Transverse colon (tissue), 4 donors: ENCODE measurements around the gene RAC2. TPM values are rescaled to one million over a fixed set of nuclear protein-coding genes. Genes with fewer than 3 reads are reported as not detected.

Source experiments
- DNase-seq: peaks from one replicate; pipeline ENCODE4 v3.0.0-alpha.2; 2019
- H3K27ac ChIP-seq, 4 donors: fragments of 200-600 bp; sonication (generic); 2 replicates each; pipeline ENCODE4 v1.5.1; 2016 to 2018; ENCODE audit warnings: inconsistent platforms in 4 of 4
- H3K27me3 ChIP-seq: fragments of 200-600 bp; sonication (generic); 2 replicates; pipeline ENCODE4 v1.5.1; 2017; ENCODE audit warnings: inconsistent platforms
- H3K36me3 ChIP-seq, 4 donors: fragments of 200-600 bp; sonication (generic); 2 replicates each; pipeline ENCODE4 v1.5.1; 2017 to 2019; ENCODE audit warnings: inconsistent platforms in 4 of 4
- H3K4me1 ChIP-seq, 4 donors: fragments of 200-600 bp; sonication (generic); 2 replicates each; pipeline ENCODE4 v1.5.1; 2017 to 2020; ENCODE audit warnings: inconsistent platforms in 4 of 4
- H3K4me3 ChIP-seq, 4 donors: fragments of 200-600 bp; sonication (generic); 1 replicate in 1 of 4; 2 replicates in 3 of 4; pipeline versions ENCODE4 v1.5.1 to v1.6.1; 2017 to 2019; ENCODE audit warnings: inconsistent platforms in 4 of 4
- H3K9me3 ChIP-seq, 2 donors: fragments of 200-600 bp; sonication (generic); 2 replicates each; pipeline ENCODE4 v1.5.1; 2017 to 2019; ENCODE audit warnings: inconsistent platforms in 2 of 2
- EP300 ChIP-seq: sonication (generic); formaldehyde crosslinking; IDR thresholded peaks from one replicate; pipeline ENCODE4 v1.6.1; 2017; ENCODE audit warnings: antibody characterized with exemption, low read depth
- POLR2A ChIP-seq: fragments of 450-650 bp; IDR thresholded peaks from one replicate; pipeline ENCODE4 v1.6.1; 2016; ENCODE audit warnings: antibody characterized with exemption, mild to moderate bottlenecking, moderate library complexity
- POLR2AphosphoS5 ChIP-seq, 3 donors: sonication (generic); formaldehyde crosslinking; IDR thresholded peaks; one replicate each; pipeline ENCODE4 v1.6.1; 2016; ENCODE audit warnings: antibody characterized with exemption in 3 of 3
- WGBS, 2 donors: methylation state at CpG; one replicate each; pipeline ENCODE4 v1.1.5; 2018; ENCODE audit warnings: low coverage in 1 of 2; 5-methylcytosine and 5-hydroxymethylcytosine counted together
- in situ Hi-C, 4 donors: fragments of 200-750 bp; cut with MboI; loops; one replicate each; pipeline versions ENCODE4 v1.15.0 to v1.15.1; 2017; ENCODE audit warnings: low sequenced_read_pairs in 3 of 4, low pct_ligation_motif_present in 1 of 4, low pct_unique_long_range_greater_than_20kb in 1 of 4
- intact Hi-C: fragments of 100-400 bp; cut with DNase I; formaldehyde crosslinking; loops from one replicate; pipeline ENCODE4 v1.15.1; 2023; ENCODE audit warnings: low total_unique reads
- total RNA-seq, 4 donors: library from RNA; depleted of rRNA; stranded (reverse); fragments of >200 nt; gene quantifications; one replicate each; pipeline ENCODE4 v1.1.0, GENCODE V29; 2016
- TF ChIP-seq, protein P1 (sequence below), 5 experiments: fragments of 200-600 bp in 3 of 5; fragments of 450-650 bp in 2 of 5; sonication (generic) in 3 of 5; IDR thresholded peaks; 1 replicate in 2 of 5; 2 replicates in 3 of 5; pipeline ENCODE4 v1.5.1; 2016 to 2017; ENCODE audit warnings: antibody characterized with exemption in 5 of 5, inconsistent platforms in 3 of 5, mild to moderate bottlenecking in 2 of 5, moderate library complexity in 1 of 5

The RAC2 gene
- total RNA-seq, 4 donors from 2014 or later = 5.2 to 36.3 (median 24.0) TPM

- peaks cover 22% of the 10 kb centered on the region for H3K27me3 ChIP-seq
- H3K4me1 ChIP-seq = peaks cover 0 to 17% (median 6%) of the 10 kb centered on the region in 4 donors
- H3K4me3 ChIP-seq = no peak overlapping the region
- no peaks in the 10 kb centered on the region for H3K9me3 ChIP-seq
- DNase-seq = no peak
- 41 to 56% methylated on average over 5 to 6 of the region's 6 CpGs for WGBS, 2 donors
- TF ChIP-seq POLR2AphosphoS5 (IDR thresholded peaks at IDR 0.05) (no peak), EP300 (no peak), POLR2A (no peak)
- TF ChIP-seq, protein P1, sequence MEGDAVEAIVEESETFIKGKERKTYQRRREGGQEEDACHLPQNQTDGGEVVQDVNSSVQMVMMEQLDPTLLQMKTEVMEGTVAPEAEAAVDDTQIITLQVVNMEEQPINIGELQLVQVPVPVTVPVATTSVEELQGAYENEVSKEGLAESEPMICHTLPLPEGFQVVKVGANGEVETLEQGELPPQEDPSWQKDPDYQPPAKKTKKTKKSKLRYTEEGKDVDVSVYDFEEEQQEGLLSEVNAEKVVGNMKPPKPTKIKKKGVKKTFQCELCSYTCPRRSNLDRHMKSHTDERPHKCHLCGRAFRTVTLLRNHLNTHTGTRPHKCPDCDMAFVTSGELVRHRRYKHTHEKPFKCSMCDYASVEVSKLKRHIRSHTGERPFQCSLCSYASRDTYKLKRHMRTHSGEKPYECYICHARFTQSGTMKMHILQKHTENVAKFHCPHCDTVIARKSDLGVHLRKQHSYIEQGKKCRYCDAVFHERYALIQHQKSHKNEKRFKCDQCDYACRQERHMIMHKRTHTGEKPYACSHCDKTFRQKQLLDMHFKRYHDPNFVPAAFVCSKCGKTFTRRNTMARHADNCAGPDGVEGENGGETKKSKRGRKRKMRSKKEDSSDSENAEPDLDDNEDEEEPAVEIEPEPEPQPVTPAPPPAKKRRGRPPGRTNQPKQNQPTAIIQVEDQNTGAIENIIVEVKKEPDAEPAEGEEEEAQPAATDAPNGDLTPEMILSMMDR (IDR thresholded peaks at IDR 0.05) = no peak
- intact Hi-C loops = no loop called here
- in situ Hi-C loops = no loop called here
- peak overlapping the region in 1 of 4 donors; percentile 30 for H3K27ac ChIP-seq
- no peaks in the 10 kb centered on the region for H3K36me3 ChIP-seq
Observed at GRCh38 chr22:37248251-37248650, 4.2 kb upstream of the RAC2 start.

GRCh38 chr22:37245740-37246139, 1.7 kb upstream of the RAC2 start:
- H3K4me1 ChIP-seq = peaks cover 0 to 17% (median 8%) of the 10 kb centered on the region in 4 donors
- H3K27me3 ChIP-seq = peaks cover 8% of the 10 kb centered on the region
- intact Hi-C loops (no loop called here), in situ Hi-C loops (no loop called here)
- DNase-seq = no peak
- peak overlapping the region in 3 of 4 donors; percentile 14 to 76 (median 28) for H3K27ac ChIP-seq
- no peaks in the 10 kb centered on the region for H3K9me3 ChIP-seq
- no peak overlapping the region for H3K4me3 ChIP-seq
- no peaks in the 10 kb centered on the region for H3K36me3 ChIP-seq
- TF ChIP-seq, protein P1 (IDR thresholded peaks at IDR 0.05) = no peak
- TF ChIP-seq POLR2AphosphoS5 (IDR thresholded peaks at IDR 0.05) = no peak
- TF ChIP-seq EP300 = no peak
- no peak for TF ChIP-seq POLR2A
- WGBS, 2 donors = 65 to 68% methylated on average over 6 of the region's 6 CpGs

DNA sequence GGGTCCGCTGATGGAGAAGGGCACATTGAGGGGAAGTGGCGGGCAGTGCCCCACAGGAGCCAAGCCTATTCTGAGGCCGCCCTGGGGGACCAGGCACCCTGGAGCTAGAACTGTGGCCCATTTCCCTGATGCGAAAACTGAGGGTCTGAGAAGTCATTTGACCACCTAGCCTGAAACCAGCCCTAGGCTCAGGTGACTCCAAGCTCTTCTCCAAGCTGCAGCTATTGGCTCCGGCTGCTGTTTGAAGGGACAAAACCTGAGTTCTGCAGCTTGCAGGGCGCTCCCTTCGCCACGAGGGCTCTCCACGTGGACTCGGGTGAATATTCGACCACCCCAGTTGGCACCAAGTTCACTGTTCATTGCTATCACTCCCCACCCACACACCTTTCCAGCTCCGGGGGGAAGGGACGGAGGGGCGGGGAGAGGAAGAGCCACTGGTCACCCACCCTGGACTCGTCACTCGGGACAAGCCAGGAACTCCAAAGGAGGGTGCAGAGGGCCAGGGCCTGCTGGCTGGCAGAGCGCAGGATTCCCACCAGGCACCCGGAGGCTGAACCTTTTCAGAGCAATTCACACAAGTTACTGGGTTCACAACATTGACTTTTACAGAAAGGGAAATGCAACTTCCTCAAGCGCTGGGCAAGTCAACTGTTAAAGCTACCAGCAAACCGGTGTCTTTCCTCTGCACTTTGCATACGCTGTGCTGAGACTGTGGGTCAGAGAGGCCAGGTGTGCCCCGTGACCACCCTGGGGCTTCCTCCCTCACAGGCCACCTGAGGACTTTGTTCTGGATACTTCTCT, 1.1 kb upstream of the RAC2 start:
- in situ Hi-C loops = no loop called here
- Histone ChIP-seq H3K4me3 (no peak overlapping the region), H3K36me3 (no peaks in the 10 kb centered on the region), H3K9me3 (no peaks in the 10 kb centered on the region), H3K27me3 (peaks cover 4% of the 10 kb centered on the region), H3K27ac (peak overlapping the region; percentile 74 to 77 (median 76)), H3K4me1 (peaks cover 0 to 17% (median 8%) of the 10 kb centered on the region in 4 donors)
- intact Hi-C loops = no loop called here
- TF ChIP-seq POLR2AphosphoS5 (IDR thresholded peaks at IDR 0.05) (no peak), EP300 (no peak), POLR2A (no peak)
- TF ChIP-seq, protein P1 (IDR thresholded peaks at IDR 0.05) = no peak
- 17 to 56% methylated on average over 1 to 22 of the region's 22 CpGs for WGBS, 2 donors
- peak; percentile 68 for DNase-seq

DNA sequence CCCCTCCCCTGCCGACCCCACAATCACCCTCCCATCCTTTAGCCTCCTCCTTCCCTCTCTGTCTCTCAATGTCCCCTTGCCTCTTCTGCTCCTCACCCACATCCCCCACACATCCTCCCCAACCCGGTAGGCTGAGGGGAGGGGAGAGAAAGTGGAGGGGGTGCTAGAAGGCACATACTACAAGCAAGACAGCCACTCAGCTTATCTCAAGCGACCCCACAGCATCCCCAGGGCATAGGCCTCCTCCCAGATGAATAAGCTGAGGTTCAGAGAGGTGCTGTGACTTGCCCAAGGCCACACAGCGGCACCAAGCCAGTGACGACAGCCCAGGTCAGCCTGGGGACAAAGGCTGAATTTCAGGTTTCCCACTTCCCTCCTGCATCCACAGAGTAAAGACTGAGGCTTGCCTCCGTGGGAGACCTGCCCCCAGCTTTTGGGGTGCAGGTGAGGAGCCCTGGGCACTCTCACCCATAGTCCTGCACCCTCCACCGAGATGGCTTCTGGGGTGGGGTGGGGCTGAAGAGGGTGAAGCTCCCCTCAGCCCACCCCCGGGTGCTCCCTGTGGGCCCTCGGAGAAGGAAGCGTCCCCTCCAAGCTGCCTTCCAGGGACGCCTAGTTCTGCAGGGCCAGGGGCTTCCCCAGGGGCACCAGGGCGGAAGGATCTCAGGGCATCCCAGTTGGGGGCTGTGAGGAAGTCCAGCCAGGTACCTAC, 511 bp downstream of the RAC2 start:
- intact Hi-C loops = no loop called here
- Histone ChIP-seq H3K27me3 (peaks cover 2% of the 10 kb centered on the region), H3K36me3 (no peaks in the 10 kb centered on the region), H3K4me3 (peak overlapping the region; percentile 7 to 50 (median 37)), H3K4me1 (peaks cover 0 to 17% (median 8%) of the 10 kb centered on the region in 4 donors), H3K27ac (peak overlapping the region; percentile 74 to 77 (median 76)), H3K9me3 (no peaks in the 10 kb centered on the region)
- in situ Hi-C loops = no loop called here
- DNase-seq = no peak
- 25% methylated on average over 11 of the region's 12 CpGs; no CpG with 5 or more reads in 1 of the 2 donors for WGBS, 2 donors
- TF ChIP-seq POLR2A (no peak), POLR2AphosphoS5 (IDR thresholded peaks at IDR 0.05) (no peak)
- TF ChIP-seq, protein P1 (IDR thresholded peaks at IDR 0.05) = no peak
